Kidney epithelial cell (primary cell): Measurements from ENCODE around the gene PCDHGA2. TPM values are rescaled to one million over a fixed set of nuclear protein-coding genes. Genes with fewer than 3 reads are reported as not detected.
"Not testable (repeated sequence)": the region's sequence is repeated elsewhere in the genome, so short reads cannot be mapped to it uniquely, and the experiment has no call there.

ENCODE experiments used
- DNase-seq: peaks from one replicate; pipeline ENCODE4 v3.0.0-alpha.2; 2010; ENCODE audit warnings: low read depth
- H3K27me3 ChIP-seq: 2 replicates; pipeline ENCODE4 v1.6.0; 2011; ENCODE audit warnings: low read length; ENCODE audit not compliant: control insufficient read depth, insufficient read depth
- H3K36me3 ChIP-seq: 2 replicates; pipeline ENCODE4 v1.5.1; 2011; ENCODE audit warnings: low read length; ENCODE audit not compliant: control insufficient read depth, insufficient read depth
- H3K4me3 ChIP-seq: 2 replicates; pipeline ENCODE4 v1.5.1; 2011; ENCODE audit warnings: low read depth, mild to moderate bottlenecking, control low read depth, low read length
- total RNA-seq: library from RNA; depleted of rRNA; stranded (reverse); fragments of >200 nt; gene quantifications from 2 replicates; pipeline ENCODE4 v1.2.3, GENCODE V29; 2015
- TF ChIP-seq, protein P1 (sequence below): IDR thresholded peaks from 2 replicates; pipeline ENCODE4 v1.5.1; 2011; ENCODE audit warnings: mild to moderate bottlenecking, moderate library complexity, low read length, control low read depth, inconsistent platforms; ENCODE audit not compliant: insufficient read depth, poor library complexity, severe bottlenecking

Gene PCDHGA2
- total RNA-seq, 1 donor from 2014 or later, result 2.8 TPM

DNA sequence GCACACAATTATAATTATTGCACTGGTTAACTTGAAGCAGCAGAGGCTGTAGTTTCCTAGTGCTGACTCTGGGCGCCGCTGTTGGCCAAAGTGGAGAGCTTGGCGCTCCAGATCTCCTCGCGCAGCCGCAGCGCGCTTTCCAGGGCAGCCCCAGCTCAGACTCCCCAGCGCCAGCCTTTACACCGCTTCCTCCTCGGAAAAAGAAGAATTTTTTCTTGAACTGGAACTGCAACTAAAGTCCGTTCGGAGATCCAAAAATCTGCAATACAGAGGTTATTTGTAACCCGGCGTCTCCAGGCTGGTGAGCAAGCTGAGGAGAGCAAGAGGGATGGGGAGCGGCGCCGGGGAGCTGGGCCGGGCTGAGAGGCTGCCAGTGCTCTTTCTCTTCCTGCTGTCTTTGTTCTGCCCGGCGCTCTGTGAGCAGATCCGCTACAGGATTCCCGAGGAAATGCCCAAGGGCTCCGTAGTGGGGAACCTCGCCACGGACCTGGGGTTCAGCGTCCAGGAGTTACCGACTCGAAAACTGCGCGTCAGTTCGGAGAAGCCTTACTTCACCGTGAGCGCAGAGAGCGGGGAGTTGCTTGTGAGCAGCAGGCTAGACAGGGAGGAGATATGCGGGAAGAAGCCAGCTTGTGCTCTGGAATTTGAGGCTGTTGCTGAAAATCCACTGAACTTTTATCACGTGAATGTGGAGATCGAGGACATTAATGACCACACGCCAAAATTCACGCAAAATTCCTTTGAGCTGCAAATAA, 49.2 kb downstream of the PCDHGA2 start, which contains the start of gene PCDHGB4:
TSS of gene PCDHGB4 (plus strand) at position 142 of the 755 bp plus-strand sequence. CDS start at position 329, 187 bp downstream.
- H3K36me3 ChIP-seq, DNase-seq: not testable (repeated sequence)
- Histone ChIP-seq H3K27me3 (peaks cover 15% of the 10 kb centered on the region), H3K4me3 (peak within 1 kb of the TSS; percentile 21)
- TF ChIP-seq, protein P1, sequence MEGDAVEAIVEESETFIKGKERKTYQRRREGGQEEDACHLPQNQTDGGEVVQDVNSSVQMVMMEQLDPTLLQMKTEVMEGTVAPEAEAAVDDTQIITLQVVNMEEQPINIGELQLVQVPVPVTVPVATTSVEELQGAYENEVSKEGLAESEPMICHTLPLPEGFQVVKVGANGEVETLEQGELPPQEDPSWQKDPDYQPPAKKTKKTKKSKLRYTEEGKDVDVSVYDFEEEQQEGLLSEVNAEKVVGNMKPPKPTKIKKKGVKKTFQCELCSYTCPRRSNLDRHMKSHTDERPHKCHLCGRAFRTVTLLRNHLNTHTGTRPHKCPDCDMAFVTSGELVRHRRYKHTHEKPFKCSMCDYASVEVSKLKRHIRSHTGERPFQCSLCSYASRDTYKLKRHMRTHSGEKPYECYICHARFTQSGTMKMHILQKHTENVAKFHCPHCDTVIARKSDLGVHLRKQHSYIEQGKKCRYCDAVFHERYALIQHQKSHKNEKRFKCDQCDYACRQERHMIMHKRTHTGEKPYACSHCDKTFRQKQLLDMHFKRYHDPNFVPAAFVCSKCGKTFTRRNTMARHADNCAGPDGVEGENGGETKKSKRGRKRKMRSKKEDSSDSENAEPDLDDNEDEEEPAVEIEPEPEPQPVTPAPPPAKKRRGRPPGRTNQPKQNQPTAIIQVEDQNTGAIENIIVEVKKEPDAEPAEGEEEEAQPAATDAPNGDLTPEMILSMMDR, result peak; percentile 40

DNA sequence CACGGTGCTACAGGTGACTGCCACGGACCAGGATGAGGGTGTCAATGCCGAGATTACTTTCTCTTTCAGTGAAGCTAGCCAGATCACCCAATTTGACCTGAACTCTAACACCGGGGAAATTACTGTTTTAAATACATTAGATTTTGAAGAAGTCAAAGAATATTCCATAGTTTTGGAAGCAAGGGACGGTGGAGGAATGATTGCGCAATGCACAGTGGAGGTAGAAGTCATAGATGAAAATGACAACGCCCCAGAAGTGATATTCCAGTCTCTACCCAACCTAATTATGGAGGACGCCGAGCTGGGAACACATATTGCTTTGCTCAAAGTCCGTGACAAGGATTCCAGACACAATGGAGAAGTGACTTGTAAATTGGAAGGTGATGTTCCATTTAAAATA, 50.1 kb downstream of the PCDHGA2 start:
- Histone ChIP-seq H3K4me3 (no peak overlapping the region), H3K36me3 (no peaks in the 10 kb centered on the region), H3K27me3 (peaks cover 15% of the 10 kb centered on the region)
- TF ChIP-seq, protein P1, result no peak
- no peak for DNase-seq

DNA sequence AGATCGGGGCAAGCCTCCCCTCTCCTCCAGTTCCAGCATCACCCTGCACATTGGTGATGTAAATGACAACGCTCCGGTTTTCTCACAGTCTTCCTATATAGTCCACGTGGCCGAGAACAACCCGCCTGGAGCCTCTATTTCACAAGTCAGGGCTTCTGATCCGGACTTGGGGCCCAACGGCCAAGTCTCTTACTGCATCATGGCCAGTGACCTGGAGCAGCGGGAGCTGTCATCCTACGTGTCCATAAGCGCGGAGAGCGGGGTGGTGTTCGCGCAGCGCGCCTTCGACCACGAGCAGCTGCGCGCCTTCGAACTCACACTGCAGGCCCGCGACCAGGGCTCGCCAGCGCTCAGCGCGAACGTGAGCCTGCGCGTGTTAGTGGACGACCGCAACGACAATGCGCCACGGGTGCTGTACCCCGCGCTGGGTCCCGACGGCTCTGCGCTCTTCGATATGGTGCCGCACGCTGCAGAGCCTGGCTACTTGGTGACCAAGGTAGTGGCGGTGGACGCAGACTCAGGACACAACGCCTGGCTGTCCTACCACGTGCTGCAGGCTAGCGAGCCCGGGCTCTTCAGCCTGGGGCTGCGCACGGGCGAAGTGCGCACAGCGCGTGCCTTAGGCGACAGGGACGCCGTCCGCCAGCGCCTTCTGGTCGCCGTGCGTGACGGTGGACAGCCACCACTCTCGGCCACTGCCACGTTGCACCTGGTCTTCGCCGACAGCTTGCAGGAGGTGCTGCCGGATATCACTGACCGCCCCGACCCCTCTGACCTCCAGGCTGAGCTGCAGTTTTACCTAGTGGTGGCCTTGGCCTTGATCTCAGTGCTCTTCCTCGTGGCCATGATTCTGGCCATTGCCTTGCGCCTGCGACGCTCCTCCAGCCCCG, 50.8 kb downstream of the PCDHGA2 start:
- no peaks in the 10 kb centered on the region for H3K36me3 ChIP-seq
- DNase-seq, result no peak
- TF ChIP-seq, protein P1, result no peak
- H3K27me3 ChIP-seq, result peaks cover 15% of the 10 kb centered on the region
- H3K4me3 ChIP-seq, result no peak overlapping the region

DNA sequence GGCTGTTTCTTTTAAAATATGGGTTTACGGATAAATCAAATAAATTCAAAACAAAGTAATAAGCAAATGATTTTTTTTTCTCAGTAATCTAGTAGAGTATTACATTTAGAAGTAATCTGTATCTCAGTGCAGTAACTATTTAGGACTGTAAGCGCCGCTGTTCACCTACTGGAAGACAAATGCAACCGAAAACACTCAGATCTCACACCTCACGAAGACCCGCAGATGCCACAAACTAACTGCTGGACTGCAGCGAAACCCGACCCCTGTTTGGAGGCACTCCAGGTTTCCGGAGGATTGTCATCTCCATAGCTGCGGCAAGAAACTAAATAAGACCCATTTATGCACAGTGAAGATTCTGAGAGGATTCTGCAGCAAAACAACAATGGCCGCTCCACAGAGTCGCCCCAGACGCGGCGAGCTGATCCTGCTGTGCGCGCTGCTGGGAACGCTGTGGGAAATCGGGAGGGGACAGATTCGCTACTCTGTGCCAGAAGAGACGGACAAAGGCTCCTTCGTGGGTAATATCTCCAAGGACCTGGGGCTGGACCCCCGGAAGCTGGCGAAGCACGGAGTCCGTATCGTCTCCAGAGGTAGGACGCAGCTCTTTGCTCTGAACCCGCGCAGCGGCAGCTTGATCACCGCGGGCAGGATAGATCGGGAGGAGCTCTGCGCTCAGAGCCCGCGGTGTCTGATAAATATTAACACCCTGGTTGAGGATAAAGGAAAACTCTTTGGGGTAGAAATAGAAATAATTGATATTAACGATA, 54.1 kb downstream of the PCDHGA2 start, which contains the start of gene PCDHGA8:
TSS of gene PCDHGA8 (plus strand) at position 205 of the 770 bp plus-strand sequence. CDS start at position 386, 181 bp downstream.
- Histone ChIP-seq H3K27me3 (peaks cover 14% of the 10 kb centered on the region), H3K36me3 (no peaks in the 10 kb centered on the region), H3K4me3 (no peak within 1 kb of the TSS)
- no peak for DNase-seq
- TF ChIP-seq, protein P1, result no peak

Other genes with a start within 250 kb of the PCDHGA2 start
- 5.7 and 5.8 TPM in 2 replicates for gene PCDHB2, start 244.1 kb upstream of the PCDHGA2 start, total RNA-seq
- gene PCDHB3, start 238.3 kb upstream of the PCDHGA2 start, total RNA-seq, result 1.9 and 2.7 TPM in 2 replicates
- gene PCDHB4, start 216.9 kb upstream of the PCDHGA2 start, total RNA-seq, result 0.42 and 0.48 TPM in 2 replicates
- gene PCDHB5, start 203.6 kb upstream of the PCDHGA2 start, total RNA-seq, result 3.1 and 6.7 TPM in 2 replicates
- 0.67 and 0.68 TPM in 2 replicates for gene PCDHB6, start 188.7 kb upstream of the PCDHGA2 start, total RNA-seq
- 0.96 and 1.5 TPM in 2 replicates for gene PCDHB7, start 166.1 kb upstream of the PCDHGA2 start, total RNA-seq
- 0.34 and 0.84 TPM in 2 replicates for gene PCDHB8, start 161.0 kb upstream of the PCDHGA2 start, total RNA-seq
- 0.92 and 1.4 TPM in 2 replicates for gene PCDHB16, start 156.4 kb upstream of the PCDHGA2 start, total RNA-seq
- 0.71 and 0.82 TPM in 2 replicates for gene PCDHB9, start 151.6 kb upstream of the PCDHGA2 start, total RNA-seq
- 1.6 and 3.4 TPM in 2 replicates for gene PCDHB10, start 146.4 kb upstream of the PCDHGA2 start, total RNA-seq
- 1.8 and 3.1 TPM in 2 replicates for gene PCDHB11, start 139.1 kb upstream of the PCDHGA2 start, total RNA-seq
- gene PCDHB12, start 130.0 kb upstream of the PCDHGA2 start, total RNA-seq, result 1.2 and 1.6 TPM in 2 replicates
- gene PCDHB13, start 124.8 kb upstream of the PCDHGA2 start, total RNA-seq, result 1.9 and 3.1 TPM in 2 replicates
- gene PCDHB14, start 115.4 kb upstream of the PCDHGA2 start, total RNA-seq, result 1.5 and 2.9 TPM in 2 replicates
- gene PCDHB15, start 93.4 kb upstream of the PCDHGA2 start, total RNA-seq, result 2.3 and 3.0 TPM in 2 replicates
- not detected in 2 replicates for gene SLC25A2, start 34.7 kb upstream of the PCDHGA2 start, total RNA-seq
- 72.6 and 78.0 TPM in 2 replicates for gene TAF7, start 18.0 kb upstream of the PCDHGA2 start, total RNA-seq
- 0.67 and 0.68 TPM in 2 replicates for gene PCDHGA1, start 8.2 kb upstream of the PCDHGA2 start, total RNA-seq
- gene PCDHGA3, start 5.1 kb downstream of the PCDHGA2 start, total RNA-seq, result 2.4 and 2.6 TPM in 2 replicates
- 1.6 and 1.7 TPM in 2 replicates for gene PCDHGB1, start 11.3 kb downstream of the PCDHGA2 start, total RNA-seq
- 3.5 and 3.6 TPM in 2 replicates for gene PCDHGA4, start 16.3 kb downstream of the PCDHGA2 start, total RNA-seq
- gene PCDHGB2, start 21.2 kb downstream of the PCDHGA2 start, total RNA-seq, result 1.2 and 1.9 TPM in 2 replicates
- 0.58 and 1.5 TPM in 2 replicates for gene PCDHGA5, start 25.4 kb downstream of the PCDHGA2 start, total RNA-seq
- gene PCDHGB3, start 31.5 kb downstream of the PCDHGA2 start, total RNA-seq, result 1.3 and 3.6 TPM in 2 replicates
- gene PCDHGA6, start 35.1 kb downstream of the PCDHGA2 start, total RNA-seq, result 1.7 and 3.1 TPM in 2 replicates
- 2.2 and 3.1 TPM in 2 replicates for gene PCDHGA7, start 44.0 kb downstream of the PCDHGA2 start, total RNA-seq
- gene PCDHGB4, start 48.9 kb downstream of the PCDHGA2 start, total RNA-seq, result 6.4 and 9.2 TPM in 2 replicates
- gene PCDHGA8, start 53.9 kb downstream of the PCDHGA2 start, total RNA-seq, result 0.96 and 1.0 TPM in 2 replicates
- gene PCDHGB5, start 59.2 kb downstream of the PCDHGA2 start, total RNA-seq, result 18.6 and 19.3 TPM in 2 replicates
- 3.6 and 5.2 TPM in 2 replicates for gene PCDHGA9, start 64.0 kb downstream of the PCDHGA2 start, total RNA-seq
- 3.4 and 3.6 TPM in 2 replicates for gene PCDHGB6, start 69.3 kb downstream of the PCDHGA2 start, total RNA-seq
- gene PCDHGA10, start 74.2 kb downstream of the PCDHGA2 start, total RNA-seq, result 5.5 and 6.0 TPM in 2 replicates
- gene PCDHGB7, start 78.9 kb downstream of the PCDHGA2 start, total RNA-seq, result 14.0 and 14.1 TPM in 2 replicates
- gene PCDHGA11, start 82.3 kb downstream of the PCDHGA2 start, total RNA-seq, result 6.7 and 7.4 TPM in 2 replicates
- gene PCDHGA12, start 91.7 kb downstream of the PCDHGA2 start, total RNA-seq, result 2.1 and 3.6 TPM in 2 replicates
- 41.9 and 47.3 TPM in 2 replicates for gene PCDHGC3, start 137.2 kb downstream of the PCDHGA2 start, total RNA-seq
- gene PCDHGC4, start 146.3 kb downstream of the PCDHGA2 start, total RNA-seq, result 0.62 and 1.1 TPM in 2 replicates
- 0.54 and 0.89 TPM in 2 replicates for gene PCDHGC5, start 150.3 kb downstream of the PCDHGA2 start, total RNA-seq